ENCODE data around the gene TENM4.

Gene TENM4

GRCh38 chr11:79415411-79415810 lies 25.4 kb downstream of the TENM4 start:
- no peak for TF ChIP-seq POLR2AphosphoS5 (IDR thresholded peaks at IDR 0.05; ENCODE audit: low read depth, low read length)
- no peak for TF ChIP-seq REST (IDR thresholded peaks at IDR 0.05; ENCODE audit: insufficient read depth in 1 of 2, low read depth in 2 of 2, low read length in 2 of 2)
- TF ChIP-seq TAF1 (IDR thresholded peaks at IDR 0.05; ENCODE audit: borderline replicate concordance, insufficient read depth, low read length): no peak
- no peak for TF ChIP-seq FOXP2 (optimal IDR thresholded peaks at IDR 0.05; ENCODE audit: borderline replicate concordance, extremely low read depth, extremely low read length, insufficient read depth)
- no peak for TF ChIP-seq SIN3A (IDR thresholded peaks at IDR 0.05; ENCODE audit: borderline replicate concordance, insufficient read depth, low read length)

- TF ChIP-seq POLR2AphosphoS5 (IDR thresholded peaks at IDR 0.05; ENCODE audit: low read depth, low read length): no peak
- TF ChIP-seq SIN3A (IDR thresholded peaks at IDR 0.05; ENCODE audit: borderline replicate concordance, insufficient read depth, low read length): no peak
- no peak for TF ChIP-seq TAF1 (IDR thresholded peaks at IDR 0.05; ENCODE audit: borderline replicate concordance, insufficient read depth, low read length)
These were observed 26.0 kb downstream of the TENM4 start for GRCh38 chr11:79414644-79415317.

- TF ChIP-seq POLR2AphosphoS5 (IDR thresholded peaks at IDR 0.05; ENCODE audit: low read depth, low read length) (no peak), SIN3A (IDR thresholded peaks at IDR 0.05; ENCODE audit: borderline replicate concordance, insufficient read depth, low read length) (no peak), TAF1 (IDR thresholded peaks at IDR 0.05; ENCODE audit: borderline replicate concordance, insufficient read depth, low read length) (no peak), FOXP2 (optimal IDR thresholded peaks at IDR 0.05; ENCODE audit: borderline replicate concordance, extremely low read depth, extremely low read length, insufficient read depth) (no peak), REST (IDR thresholded peaks at IDR 0.05; ENCODE audit: insufficient read depth in 1 of 2, low read depth in 2 of 2, low read length in 2 of 2) (no peak)
These were observed 26.8 kb downstream of the TENM4 start for GRCh38 chr11:79414041-79414440.

- TF ChIP-seq FOXP2 (optimal IDR thresholded peaks at IDR 0.05; ENCODE audit: borderline replicate concordance, extremely low read depth, extremely low read length, insufficient read depth): no peak
- no peak for TF ChIP-seq SIN3A (IDR thresholded peaks at IDR 0.05; ENCODE audit: borderline replicate concordance, insufficient read depth, low read length)
These were observed 27.6 kb downstream of the TENM4 start for GRCh38 chr11:79413268-79413667.

GRCh38 chr11:79412761-79413160 lies 28.1 kb downstream of the TENM4 start:
- TF ChIP-seq POLR2AphosphoS5 (IDR thresholded peaks at IDR 0.05; ENCODE audit: low read depth, low read length) (no peak), TAF1 (IDR thresholded peaks at IDR 0.05; ENCODE audit: borderline replicate concordance, insufficient read depth, low read length) (no peak), FOXP2 (optimal IDR thresholded peaks at IDR 0.05; ENCODE audit: borderline replicate concordance, extremely low read depth, extremely low read length, insufficient read depth) (no peak), SIN3A (IDR thresholded peaks at IDR 0.05; ENCODE audit: borderline replicate concordance, insufficient read depth, low read length) (no peak), REST (IDR thresholded peaks at IDR 0.05; ENCODE audit: insufficient read depth in 1 of 2, low read depth in 2 of 2, low read length in 2 of 2) (no peak)

GRCh38 chr11:79409330-79409729 lies 31.5 kb downstream of the TENM4 start:
- TF ChIP-seq FOXP2 (optimal IDR thresholded peaks at IDR 0.05; ENCODE audit: borderline replicate concordance, extremely low read depth, extremely low read length, insufficient read depth): no peak
- TF ChIP-seq REST (IDR thresholded peaks at IDR 0.05; ENCODE audit: insufficient read depth in 1 of 2, low read depth in 2 of 2, low read length in 2 of 2): no peak
- no peak for TF ChIP-seq SIN3A (IDR thresholded peaks at IDR 0.05; ENCODE audit: borderline replicate concordance, insufficient read depth, low read length)
- no peak for TF ChIP-seq POLR2AphosphoS5 (IDR thresholded peaks at IDR 0.05; ENCODE audit: low read depth, low read length)
- TF ChIP-seq TAF1 (IDR thresholded peaks at IDR 0.05; ENCODE audit: borderline replicate concordance, insufficient read depth, low read length): no peak
